ENCODE results near the gene NCL.

Gene NCL

GRCh38 chr2:231413456-231413855, 50.8 kb downstream of the NCL start:
- Histone ChIP-seq H3K4me3 (ENCODE audit: low read length) (no peak overlapping the region), H3K9me2 (replicated peaks; ENCODE audit: control insufficient read depth, low read length) (no peaks in the 10 kb centered on the region), H3K4me1 (ENCODE audit: control insufficient read depth, low read length) (peaks cover 13% of the 10 kb centered on the region), H3K36me3 (ENCODE audit: control insufficient read depth, low read length) (no peaks in the 10 kb centered on the region), H3K27me3 (ENCODE audit: control insufficient read depth, low read length) (peaks cover 5% of the 10 kb centered on the region; the same call in 1 of the 2 replicates), H3K79me2 (ENCODE audit: control insufficient read depth, low read length) (no peaks in the 10 kb centered on the region), H3F3A (ENCODE audit: control insufficient read depth, insufficient read depth) (no peaks in the 10 kb centered on the region), H3K9me3 (ENCODE audit: control insufficient read depth, insufficient read depth, low read length) (peaks cover 10% of the 10 kb centered on the region), H3K27ac (ENCODE audit: low read depth, low read length) (no peak overlapping the region), H4K20me1 (ENCODE audit: control insufficient read depth, insufficient read depth, low read depth, low read length) (no peaks in the 10 kb centered on the region), H3K4me2 (ENCODE audit: low read length) (no peak overlapping the region)
- no peak for TF ChIP-seq EZH2phosphoT487 (IDR thresholded peaks at IDR 0.05; ENCODE audit: borderline replicate concordance, low read length)
- no peak for TF ChIP-seq CTCF (IDR thresholded peaks at IDR 0.05; ENCODE audit: low read depth, low read length, poor library complexity, severe bottlenecking)

- Histone ChIP-seq H3K27ac (ENCODE audit: low read depth, low read length) (no peak overlapping the region), H3K27me3 (ENCODE audit: control insufficient read depth, low read length) (peaks cover 5% of the 10 kb centered on the region; the same call in 1 of the 2 replicates), H3K4me3 (ENCODE audit: low read length) (no peak overlapping the region), H4K20me1 (ENCODE audit: control insufficient read depth, insufficient read depth, low read depth, low read length) (no peaks in the 10 kb centered on the region), H3K4me1 (ENCODE audit: control insufficient read depth, low read length) (peaks cover 13% of the 10 kb centered on the region), H3K79me2 (ENCODE audit: control insufficient read depth, low read length) (no peaks in the 10 kb centered on the region), H3K9me2 (replicated peaks; ENCODE audit: control insufficient read depth, low read length) (no peaks in the 10 kb centered on the region), H3K36me3 (ENCODE audit: control insufficient read depth, low read length) (no peaks in the 10 kb centered on the region), H3K4me2 (ENCODE audit: low read length) (peak overlapping the region; percentile 66), H3K9me3 (ENCODE audit: control insufficient read depth, insufficient read depth, low read length) (peaks cover 10% of the 10 kb centered on the region), H3F3A (ENCODE audit: control insufficient read depth, insufficient read depth) (no peaks in the 10 kb centered on the region)
- TF ChIP-seq CTCF (IDR thresholded peaks at IDR 0.05; ENCODE audit: low read depth, low read length, poor library complexity, severe bottlenecking) (no peak), EZH2phosphoT487 (IDR thresholded peaks at IDR 0.05; ENCODE audit: borderline replicate concordance, low read length) (no peak)
Measured at GRCh38 chr2:231412618-231412963, 51.7 kb downstream of the NCL start.

GRCh38 chr2:231411831-231412617, 52.3 kb downstream of the NCL start:
- Histone ChIP-seq H3K9me3 (ENCODE audit: control insufficient read depth, insufficient read depth, low read length) (peaks cover 10% of the 10 kb centered on the region), H3K4me1 (ENCODE audit: control insufficient read depth, low read length) (peaks cover 13% of the 10 kb centered on the region), H3K36me3 (ENCODE audit: control insufficient read depth, low read length) (no peaks in the 10 kb centered on the region), H3K9me2 (replicated peaks; ENCODE audit: control insufficient read depth, low read length) (no peaks in the 10 kb centered on the region), H3K4me2 (ENCODE audit: low read length) (peak overlapping the region; percentile 66), H3K4me3 (ENCODE audit: low read length) (peak overlapping the region; percentile 63), H3K79me2 (ENCODE audit: control insufficient read depth, low read length) (no peaks in the 10 kb centered on the region), H3K27me3 (ENCODE audit: control insufficient read depth, low read length) (peaks cover 5% of the 10 kb centered on the region; the same call in 1 of the 2 replicates), H3F3A (ENCODE audit: control insufficient read depth, insufficient read depth) (no peaks in the 10 kb centered on the region), H3K27ac (ENCODE audit: low read depth, low read length) (no peak overlapping the region), H4K20me1 (ENCODE audit: control insufficient read depth, insufficient read depth, low read depth, low read length) (no peaks in the 10 kb centered on the region)
- TF ChIP-seq EZH2phosphoT487 (IDR thresholded peaks at IDR 0.05; ENCODE audit: borderline replicate concordance, low read length) (no peak), CTCF (IDR thresholded peaks at IDR 0.05; ENCODE audit: low read depth, low read length, poor library complexity, severe bottlenecking) (peak; percentile 88)

Data from DOHH2 (cell line).